ENCODE data around the gene STAT5B. TPM values are rescaled to one million over a fixed set of nuclear protein-coding genes. Genes with fewer than 3 reads are reported as not detected.

STAT5B gene
- total RNA-seq, 1 experiment from 2014 or later, result 42.9 TPM

DNA sequence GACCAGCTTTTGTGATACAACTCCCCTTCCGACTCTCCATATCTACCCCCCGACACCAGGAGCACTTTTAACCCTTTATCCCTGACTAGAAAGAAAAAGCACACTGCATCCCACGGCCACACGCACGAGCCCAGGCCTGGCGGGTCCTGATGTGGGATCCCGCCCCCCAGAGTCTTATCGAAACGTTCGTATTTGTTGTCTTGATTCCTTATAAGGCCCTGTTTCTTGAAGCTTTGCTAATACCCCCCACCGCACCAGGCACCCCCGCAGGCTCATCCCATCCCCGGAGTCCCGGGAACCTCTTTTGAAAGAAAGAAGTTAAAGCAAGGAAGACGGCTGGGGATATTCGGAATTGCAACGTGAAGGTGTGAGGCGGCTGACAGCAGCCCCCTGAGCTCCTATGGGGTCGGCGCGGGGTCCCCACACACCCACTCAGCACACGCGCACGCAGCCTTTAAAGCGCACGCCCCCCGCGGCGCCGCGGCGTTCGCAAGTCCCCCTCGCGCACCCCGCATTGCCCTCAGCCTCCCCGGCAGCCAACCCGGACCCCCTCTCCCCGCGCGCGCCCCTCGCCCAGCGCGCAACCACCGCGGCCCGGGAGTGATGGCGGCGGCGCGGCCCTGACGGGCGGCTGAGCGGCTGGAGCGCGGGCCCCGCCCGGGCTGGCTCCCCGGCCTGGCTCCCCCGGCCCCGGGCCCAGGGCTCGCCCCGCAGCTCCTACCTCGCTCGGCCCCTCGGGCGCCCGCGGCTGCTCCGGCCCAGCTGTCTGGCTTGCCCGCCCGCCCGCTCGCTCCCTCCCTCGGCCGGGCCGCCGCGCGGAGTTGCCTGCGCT, 448 bp downstream of the STAT5B start:
- Histone ChIP-seq H4K91ac (ENCODE audit: insufficient read length, low read depth, low read length) (no peak overlapping the region), H3K56ac (ENCODE audit: insufficient read length, low read depth, low read length) (no peak overlapping the region), H3K79me2 (ENCODE audit: insufficient read depth, low read length) (peaks cover 4% of the 10 kb centered on the region; the same call in 1 of the 2 replicates), H2BK15ac (ENCODE audit: low read depth, low read length) (no peak overlapping the region), H3K23ac (ENCODE audit: insufficient read length, low read depth, low read length) (no peak overlapping the region), H3T11ph (ENCODE audit: low read length) (no peak overlapping the region), H2BK5ac (ENCODE audit: insufficient read length, low read length) (no peak overlapping the region), H4K8ac (replicated peaks; ENCODE audit: insufficient read length, low read depth, low read length) (no peak overlapping the region), H3K14ac (ENCODE audit: insufficient read depth, low read length) (peak overlapping the region; percentile 81), H4K5ac (ENCODE audit: insufficient read length, low read depth, low read length) (no peak overlapping the region), H2BK120ac (ENCODE audit: low read depth, low read length, poor library complexity, severe bottlenecking) (no peak overlapping the region), H2AFZ (ENCODE audit: low read length) (no peak overlapping the region), H2AK5ac (ENCODE audit: insufficient read length, low read length) (no peak overlapping the region), H2BK20ac (ENCODE audit: low read depth, low read length, poor library complexity, severe bottlenecking) (no peak overlapping the region), H3K27ac (ENCODE audit: insufficient read length, low read depth, low read length) (no peak overlapping the region), H3K4me1 (ENCODE audit: insufficient read depth, low read length) (peaks cover 9% of the 10 kb centered on the region), H3K23me2 (ENCODE audit: insufficient read length, low read depth, low read length, poor library complexity, severe bottlenecking) (peaks cover 12% of the 10 kb centered on the region), H3K9me3 (ENCODE audit: control insufficient read depth, low read depth, low read length) (no peaks in the 10 kb centered on the region), H2BK12ac (ENCODE audit: insufficient read length, low read depth, low read length) (no peak overlapping the region), H4K20me1 (ENCODE audit: control insufficient read depth, insufficient read depth, insufficient read length) (no peaks in the 10 kb centered on the region), H3K4ac (ENCODE audit: low read depth, low read length) (no peak overlapping the region; the same call in 1 of the 2 replicates), H3K4me2 (ENCODE audit: insufficient read depth, insufficient read length, low read length) (peak overlapping the region; percentile 90), H3K27me3 (ENCODE audit: insufficient read depth, low read length) (no peaks in the 10 kb centered on the region), H3K9ac (ENCODE audit: extremely low read depth, insufficient read length, low read length) (peak overlapping the region; percentile 71), H3K79me1 (ENCODE audit: insufficient read depth, low read depth, low read length, poor library complexity, severe bottlenecking) (peaks cover under 1% of the 10 kb centered on the region), H3K18ac (ENCODE audit: insufficient read length, low read depth, low read length) (peak overlapping the region; percentile 59)
- H3K27ac Mint-ChIP-seq, result peak overlapping the region; percentile 91 to 98 (median 93)
- peak overlapping the region; percentile 90 to 94 for H3K4me3 Mint-ChIP-seq
- H3K9me3 Mint-ChIP-seq, result no peaks in the 10 kb centered on the region; a peak in 1 of 5 replicates
- H3K4me1 Mint-ChIP-seq, result peaks cover 44 to 47% of the 10 kb centered on the region in 2 experiments
- no peaks in the 10 kb centered on the region; a peak in 2 of 7 replicates for H3K36me3 Mint-ChIP-seq (ENCODE audit: insufficient read depth in 1 of 3, low read depth in 3 of 3)
- TF ChIP-seq, protein P1, sequence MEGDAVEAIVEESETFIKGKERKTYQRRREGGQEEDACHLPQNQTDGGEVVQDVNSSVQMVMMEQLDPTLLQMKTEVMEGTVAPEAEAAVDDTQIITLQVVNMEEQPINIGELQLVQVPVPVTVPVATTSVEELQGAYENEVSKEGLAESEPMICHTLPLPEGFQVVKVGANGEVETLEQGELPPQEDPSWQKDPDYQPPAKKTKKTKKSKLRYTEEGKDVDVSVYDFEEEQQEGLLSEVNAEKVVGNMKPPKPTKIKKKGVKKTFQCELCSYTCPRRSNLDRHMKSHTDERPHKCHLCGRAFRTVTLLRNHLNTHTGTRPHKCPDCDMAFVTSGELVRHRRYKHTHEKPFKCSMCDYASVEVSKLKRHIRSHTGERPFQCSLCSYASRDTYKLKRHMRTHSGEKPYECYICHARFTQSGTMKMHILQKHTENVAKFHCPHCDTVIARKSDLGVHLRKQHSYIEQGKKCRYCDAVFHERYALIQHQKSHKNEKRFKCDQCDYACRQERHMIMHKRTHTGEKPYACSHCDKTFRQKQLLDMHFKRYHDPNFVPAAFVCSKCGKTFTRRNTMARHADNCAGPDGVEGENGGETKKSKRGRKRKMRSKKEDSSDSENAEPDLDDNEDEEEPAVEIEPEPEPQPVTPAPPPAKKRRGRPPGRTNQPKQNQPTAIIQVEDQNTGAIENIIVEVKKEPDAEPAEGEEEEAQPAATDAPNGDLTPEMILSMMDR (conservative IDR thresholded peaks at IDR 0.05), result 0 out of 3 replicates have a peak, but pooled peaks have one; percentile 10
- peaks cover 4% of the 10 kb centered on the region for H3K27me3 Mint-ChIP-seq (ENCODE audit: low read depth)
- DNase-seq, result peak; percentile 52
- WGBS (ENCODE audit: extremely low coverage, insufficient read length, low lambda C conversion rate), result no CpG with 5 or more reads among the region's 82 CpGs

All from H9 (cell line).